Activated effector memory CD4-positive, alpha-beta T cell treated with anti-CD3 and anti-CD28 coated beads, Interleukin-2, amount 50 U/mL, for 16 hours (primary cell): ENCODE measurements around the gene LACTBL1.

ENCODE experiments used
- DNase-seq: peaks from one replicate; pipeline ENCODE4 v3.0.0-alpha.2; 2020

Gene LACTBL1

DNA sequence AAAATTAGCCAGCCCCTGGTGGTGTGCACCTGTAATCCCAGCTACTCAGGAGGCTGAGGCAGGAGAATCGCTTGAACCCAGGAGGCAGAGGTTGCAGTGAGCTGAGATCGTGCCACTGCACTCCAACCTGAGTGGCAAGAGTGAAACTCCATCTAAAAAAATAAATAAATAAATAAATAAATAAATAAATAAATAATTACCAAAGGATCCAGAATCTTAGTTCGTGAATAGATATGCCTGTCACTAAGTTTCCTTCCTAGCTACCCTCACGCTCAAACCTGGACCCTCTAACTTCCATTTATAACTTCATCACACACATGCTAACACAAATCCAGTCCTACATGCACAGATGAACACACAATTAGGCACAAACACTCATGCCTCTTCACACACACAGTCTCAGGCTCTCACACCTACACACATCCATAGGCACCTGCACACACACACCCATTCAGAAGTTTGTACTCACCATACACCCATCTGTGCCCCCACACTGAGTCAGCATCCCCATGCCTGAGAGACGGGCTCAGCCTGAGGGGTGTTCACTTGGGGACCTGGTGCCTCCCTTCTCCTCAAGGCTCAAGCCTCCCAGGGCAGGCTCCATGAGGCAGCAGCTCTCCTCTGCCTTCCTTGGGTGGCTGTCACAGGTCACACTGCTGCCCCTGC lies 61.5 kb downstream of the LACTBL1 start:
- DNase-seq = no peak

DNA sequence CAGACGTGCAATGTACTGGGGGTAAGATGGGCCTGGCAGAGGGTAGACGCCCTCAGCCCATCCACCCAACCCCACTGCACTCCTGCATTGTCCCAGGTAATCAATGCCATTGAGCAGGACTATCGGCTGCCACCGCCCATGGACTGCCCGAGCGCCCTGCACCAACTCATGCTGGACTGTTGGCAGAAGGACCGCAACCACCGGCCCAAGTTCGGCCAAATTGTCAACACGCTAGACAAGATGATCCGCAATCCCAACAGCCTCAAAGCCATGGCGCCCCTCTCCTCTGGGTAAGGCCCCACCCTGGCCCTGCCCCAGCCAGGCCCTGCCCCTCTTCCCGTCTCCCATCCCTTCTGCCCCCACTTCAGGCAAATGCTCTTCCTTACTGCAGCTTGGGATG lies 62.4 kb downstream of the LACTBL1 start:
- no peak for DNase-seq

DNA sequence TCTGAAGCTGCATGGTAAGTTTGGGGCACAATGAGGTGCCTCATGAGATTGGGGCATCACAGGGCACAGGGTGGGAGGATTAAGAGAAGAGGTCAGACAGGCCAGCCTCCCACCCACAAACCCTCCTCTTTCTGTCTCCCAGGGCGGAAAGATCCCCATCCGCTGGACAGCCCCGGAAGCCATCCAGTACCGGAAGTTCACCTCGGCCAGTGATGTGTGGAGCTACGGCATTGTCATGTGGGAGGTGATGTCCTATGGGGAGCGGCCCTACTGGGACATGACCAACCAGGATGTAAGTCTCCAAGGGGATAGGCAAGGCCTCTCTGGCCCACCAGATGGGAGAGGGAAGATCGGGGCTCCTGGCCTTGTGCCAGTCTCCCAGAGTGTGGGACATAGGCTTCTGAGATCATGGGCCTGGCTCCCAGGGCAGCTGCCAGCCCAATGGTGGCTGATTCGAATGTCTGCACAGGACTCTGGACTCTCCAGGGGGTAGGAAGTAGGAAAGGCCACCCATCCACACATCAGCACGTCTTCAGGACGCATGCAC lies 63.7 kb downstream of the LACTBL1 start:
- DNase-seq = no peak

DNA sequence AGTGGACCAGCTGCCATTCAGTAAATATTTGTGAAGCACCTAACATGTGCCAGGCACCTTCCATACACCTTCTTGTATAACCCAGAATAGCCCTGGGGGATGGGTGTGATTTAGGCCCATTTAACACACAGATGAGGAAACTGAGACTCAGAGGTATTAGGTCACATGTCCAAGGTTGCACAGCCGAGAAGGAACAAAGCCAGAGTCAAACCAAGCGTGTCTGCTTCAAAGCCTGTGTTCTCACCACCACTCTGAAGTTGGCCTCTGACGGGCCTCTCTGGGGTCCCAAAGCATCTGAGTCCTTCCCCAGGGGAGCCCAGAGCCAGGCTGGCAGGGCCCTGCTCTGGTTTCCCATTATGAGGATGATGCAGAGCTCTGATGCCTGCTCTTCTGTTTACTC lies 65.1 kb downstream of the LACTBL1 start:
- DNase-seq = no peak

DNA sequence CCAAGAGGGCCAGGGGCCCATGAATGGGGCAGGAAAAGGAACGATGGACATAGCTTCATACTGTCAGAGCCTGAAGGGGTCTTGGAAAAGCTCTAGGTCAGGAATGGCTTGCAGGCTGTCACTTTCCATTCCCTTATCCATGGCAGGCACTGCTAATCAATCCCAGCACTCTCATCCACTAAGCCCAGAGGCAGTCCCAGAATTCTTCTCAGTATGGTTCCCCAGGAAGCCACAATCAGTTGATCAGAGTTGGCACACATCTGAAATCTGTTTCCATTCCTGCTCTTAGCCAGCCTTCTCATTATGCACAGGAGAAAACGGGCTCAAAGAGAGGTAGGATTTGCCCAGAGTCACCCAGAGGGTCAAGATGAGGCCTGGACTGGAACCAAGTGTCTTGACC lies 65.7 kb downstream of the LACTBL1 start:
- no peak for DNase-seq

DNA sequence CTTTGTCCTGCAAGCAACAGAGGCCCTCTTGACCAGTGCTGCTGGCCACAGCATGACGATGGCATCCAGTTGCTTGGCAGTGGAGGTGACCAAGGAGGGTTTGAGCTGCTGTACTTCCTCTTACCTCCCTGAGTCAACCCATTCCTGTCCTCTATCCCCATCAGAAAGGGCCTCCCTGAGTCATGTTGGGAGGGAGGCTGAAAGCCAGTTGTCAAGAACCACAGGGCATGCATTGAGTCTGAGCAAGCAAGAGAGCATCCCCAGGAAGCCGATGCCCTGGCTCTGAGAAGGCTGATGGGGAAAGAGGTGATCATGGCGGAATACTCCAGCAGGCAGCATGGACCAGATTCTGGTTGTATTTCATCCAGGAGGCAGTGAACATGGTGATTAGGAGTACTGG lies 69.6 kb downstream of the LACTBL1 start:
- DNase-seq = no peak
